CD14-positive monocyte (primary cell): ENCODE data around the gene ZBTB39. TPM values are rescaled to one million over a fixed set of nuclear protein-coding genes. Genes with fewer than 3 reads are reported as not detected.
A peak's percentile ranks its signal among the peaks of the same experiment; 100 is the strongest.

ENCODE experiments used
- DNase-seq, 3 donors: peaks; one replicate each; pipeline ENCODE4 v3.0.0-alpha.2; 2011 to 2022
- H2AFZ ChIP-seq: 2 replicates; pipeline ENCODE4 v1.6.0; 2012; ENCODE audit warnings: mild to moderate bottlenecking, low read depth, low read length, inconsistent platforms; ENCODE audit not compliant: insufficient read depth, poor library complexity, severe bottlenecking
- H3K27ac ChIP-seq, 2 donors: 1 replicate in 1 of 2; 2 replicates in 1 of 2; pipeline ENCODE4 v1.5.1; 2012 to 2013; ENCODE audit warnings: low read length in 2 of 2, control low read depth in 1 of 2, inconsistent platforms in 1 of 2, low read depth in 1 of 2, mild to moderate bottlenecking in 1 of 2
- H3K27me3 ChIP-seq, 2 donors: one replicate each; pipeline versions ENCODE4 v1.6.0 to v1.6.1; 2011 to 2013; ENCODE audit warnings: low read length in 2 of 2; ENCODE audit not compliant: control insufficient read depth in 2 of 2, insufficient read depth in 2 of 2
- H3K36me3 ChIP-seq, 2 donors: replicated peaks in 1 of 2; 1 replicate in 1 of 2; 2 replicates in 1 of 2; pipeline versions ENCODE4 v1.5.1 to v1.6.1; 2012 to 2013; ENCODE audit warnings: low read length in 2 of 2, control low read depth in 1 of 2, inconsistent platforms in 1 of 2, mild to moderate bottlenecking in 1 of 2; ENCODE audit not compliant: insufficient read depth in 2 of 2, control insufficient read depth in 1 of 2
- H3K4me1 ChIP-seq, 2 donors: 1 replicate in 1 of 2; 2 replicates in 1 of 2; pipeline versions ENCODE4 v1.5.1 to v1.6.1; 2012 to 2013; ENCODE audit warnings: low read length in 2 of 2, control low read depth in 1 of 2, inconsistent platforms in 1 of 2, mild to moderate bottlenecking in 1 of 2, moderate library complexity in 1 of 2; ENCODE audit not compliant: insufficient read depth in 2 of 2, control insufficient read depth in 1 of 2
- H3K4me2 ChIP-seq: replicated peaks from 2 replicates; pipeline ENCODE3; 2012; ENCODE audit warnings: low read length, moderate library complexity, mild to moderate bottlenecking; ENCODE audit not compliant: poor library complexity, severe bottlenecking; ENCODE audit errors: extremely low read depth
- H3K4me3 ChIP-seq, 3 experiments: fragments of 200-600 bp in 1 of 3; sonication (generic) in 1 of 3; replicated peaks in 1 of 3; 1 replicate in 2 of 3; 2 replicates in 1 of 3; pipeline ENCODE4 v1.5.1; 2011 to 2013; ENCODE audit warnings: low read length in 3 of 3, mild to moderate bottlenecking in 3 of 3, control low read depth in 2 of 3, low read depth in 2 of 3, inconsistent platforms in 1 of 3, moderate library complexity in 1 of 3
- H3K79me2 ChIP-seq: 2 replicates; pipeline ENCODE4 v1.6.0; 2012; ENCODE audit warnings: mild to moderate bottlenecking, control low read depth, inconsistent platforms, low read length, moderate library complexity; ENCODE audit not compliant: insufficient read depth
- H3K9ac ChIP-seq: 2 replicates; pipeline ENCODE4 v1.6.0; 2017; ENCODE audit warnings: low read length, mild to moderate bottlenecking; ENCODE audit not compliant: insufficient read depth, poor library complexity, severe bottlenecking
- H3K9me3 ChIP-seq, 2 donors: replicated peaks in 1 of 2; 1 replicate in 1 of 2; 2 replicates in 1 of 2; pipeline versions ENCODE4 v1.5.1 to v1.6.1; 2012 to 2013; ENCODE audit warnings: low read length in 2 of 2, control low read depth in 1 of 2; ENCODE audit not compliant: control insufficient read depth in 1 of 2, insufficient read depth in 1 of 2
- H4K20me1 ChIP-seq: 2 replicates; pipeline ENCODE4 v1.6.0; 2012; ENCODE audit warnings: mild to moderate bottlenecking, low read length, control low read depth, moderate library complexity; ENCODE audit not compliant: insufficient read depth
- H3K27ac Mint-ChIP-seq, 7 donors: one replicate each; pipeline ENCODE4 v1.8.0; 2020; ENCODE audit warnings: mild to moderate bottlenecking in 7 of 7, mixed read lengths in 7 of 7, moderate library complexity in 6 of 7, inconsistent platforms in 2 of 7
- H3K27me3 Mint-ChIP-seq, 3 donors: one replicate each; pipeline ENCODE4 v1.8.0; 2021 to 2022; ENCODE audit warnings: low read depth in 3 of 3, mild to moderate bottlenecking in 3 of 3, mixed read lengths in 3 of 3, moderate library complexity in 3 of 3, inconsistent platforms in 1 of 3
- H3K36me3 Mint-ChIP-seq, 2 donors: one replicate each; pipeline ENCODE4 v1.8.0; 2020; ENCODE audit warnings: mixed read lengths in 2 of 2, inconsistent platforms in 1 of 2, mild to moderate bottlenecking in 1 of 2
- H3K4me1 Mint-ChIP-seq: one replicate; pipeline ENCODE4 v1.8.0; 2020; ENCODE audit warnings: mild to moderate bottlenecking, mixed read lengths
- H3K4me3 Mint-ChIP-seq, 2 donors: one replicate each; pipeline ENCODE4 v1.8.0; 2020; ENCODE audit warnings: mild to moderate bottlenecking in 2 of 2, mixed read lengths in 2 of 2, moderate library complexity in 1 of 2
- H3K9me3 Mint-ChIP-seq, 7 donors: one replicate each; pipeline ENCODE4 v1.8.0; 2020 to 2022; ENCODE audit warnings: mixed read lengths in 7 of 7, mild to moderate bottlenecking in 6 of 7, moderate library complexity in 6 of 7, inconsistent platforms in 2 of 7
- CTCF ChIP-seq: fragments of 200-600 bp; IDR thresholded peaks from one replicate; pipeline ENCODE4 v1.8.0; 2022; ENCODE audit warnings: antibody characterized with exemption, mild to moderate bottlenecking
- WGBS: methylation state at CpG from one replicate; pipeline ENCODE4 v1.1.5; 2013; ENCODE audit warnings: missing lambda C conversion rate; ENCODE audit not compliant: insufficient coverage; 5-methylcytosine and 5-hydroxymethylcytosine counted together
- intact Hi-C, 2 donors: fragments of 100-400 bp; cut with micrococcal nuclease; formaldehyde crosslinking; loops; one replicate each; pipeline versions ENCODE4 v1.15.0 to v1.15.1; 2023
- polyA plus RNA-seq, 3 donors: library from polyadenylated mRNA; depleted of rRNA in 1 of 3; unstranded in 2 of 3; stranded (reverse) in 1 of 3; fragments of 300-500 nt in 2 of 3; fragments of >200 nt in 1 of 3; fragmentation: Illumina TruSeq in 2 of 3; gene quantifications; 1 replicate in 2 of 3; 2 replicates in 1 of 3; pipeline ENCODE4 v1.2.3, GENCODE V29; 2012 to 2021

Gene ZBTB39
- polyA plus RNA-seq, 3 donors = 0.65 to 3.7 (median 1.2) TPM

- H3K9me3 Mint-ChIP-seq = no peaks in the 10 kb centered on the region
- no peak overlapping the region for H3K27ac Mint-ChIP-seq
- Histone ChIP-seq H3K36me3 (no peaks in the 10 kb centered on the region), H3K9ac (no peak overlapping the region), H4K20me1 (no peaks in the 10 kb centered on the region), H3K27me3 (no peaks in the 10 kb centered on the region), H3K4me2 (no peak overlapping the region), H3K4me3 (no peak overlapping the region), H3K4me1 (peaks cover 33 to 35% of the 10 kb centered on the region in 2 donors), H2AFZ (no peak overlapping the region), H3K27ac (no peak overlapping the region), H3K9me3 (no peaks in the 10 kb centered on the region), H3K79me2 (no peaks in the 10 kb centered on the region)
- TF ChIP-seq CTCF = no peak
- intact Hi-C loops = no loop called here
- H3K4me3 Mint-ChIP-seq = no peak overlapping the region
- peaks cover 36% of the 10 kb centered on the region for H3K4me1 Mint-ChIP-seq
- WGBS = 100% methylated on average over 2 of the region's 2 CpGs
- no peak for DNase-seq
- H3K27me3 Mint-ChIP-seq = peaks cover 7 to 11% (median 11%) of the 10 kb centered on the region in 3 donors
- peaks cover 0 to 3% of the 10 kb centered on the region in 2 donors for H3K36me3 Mint-ChIP-seq
These were observed 36.3 kb upstream of the ZBTB39 start for GRCh38 chr12:57042695-57043094.

DNA sequence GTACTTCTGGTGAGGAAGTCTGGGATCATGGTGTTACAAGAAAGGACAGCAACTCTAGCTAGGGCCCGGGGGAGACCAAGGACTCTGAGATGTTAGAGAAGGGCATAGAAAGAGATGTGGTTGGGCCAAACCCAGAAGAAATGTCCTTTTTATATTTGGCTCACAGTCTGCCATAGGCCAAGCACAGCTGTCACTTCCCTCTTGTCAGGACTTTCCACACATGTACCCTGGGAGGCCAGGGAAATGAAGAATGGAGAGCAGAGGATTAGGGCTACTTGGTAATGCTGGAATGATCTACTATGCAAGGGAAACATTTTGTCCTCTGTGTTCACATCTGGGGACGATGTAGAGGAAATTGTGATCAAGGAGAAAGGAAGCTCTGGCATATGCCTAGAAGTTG, 34.4 kb upstream of the ZBTB39 start:
- Histone ChIP-seq H4K20me1 (no peaks in the 10 kb centered on the region), H3K4me2 (no peak overlapping the region), H3K4me1 (peaks cover 13 to 16% of the 10 kb centered on the region in 2 donors), H3K36me3 (no peaks in the 10 kb centered on the region), H3K9me3 (no peaks in the 10 kb centered on the region), H3K27ac (no peak overlapping the region), H2AFZ (no peak overlapping the region), H3K27me3 (no peaks in the 10 kb centered on the region), H3K9ac (no peak overlapping the region), H3K4me3 (no peak overlapping the region), H3K79me2 (no peaks in the 10 kb centered on the region)
- Mint-ChIP-seq H3K36me3 (peaks cover 0 to 3% of the 10 kb centered on the region in 2 donors), H3K4me1 (peaks cover 16% of the 10 kb centered on the region), H3K27ac (peak overlapping the region in 3 of 7 donors; percentile 20 to 58 (median 46)), H3K9me3 (no peaks in the 10 kb centered on the region), H3K4me3 (no peak overlapping the region), H3K27me3 (peaks cover 7 to 11% (median 9%) of the 10 kb centered on the region in 3 donors)
- no peak for TF ChIP-seq CTCF
- WGBS = no CpG with 5 or more reads among the region's 2 CpGs
- DNase-seq = no peak
- intact Hi-C loops = no loop called here
